MM.1S (cell line): Measurements from ENCODE around the gene FANCC.

Source experiments
- EZH2 ChIP-seq: fragments of 300-600 bp; sonication (generic); optimal IDR thresholded peaks from 2 replicates; pipeline ENCODE3; 2017; ENCODE audit warnings: low read depth, mild to moderate bottlenecking, antibody characterized with exemption, low read length, mixed read lengths
- TF ChIP-seq, protein P1 (sequence below): fragments of 300-600 bp; sonication (generic); IDR thresholded peaks from 2 replicates; pipeline ENCODE4 v1.5.1; 2016; ENCODE audit warnings: antibody characterized with exemption, low read length, mixed read lengths

DNA sequence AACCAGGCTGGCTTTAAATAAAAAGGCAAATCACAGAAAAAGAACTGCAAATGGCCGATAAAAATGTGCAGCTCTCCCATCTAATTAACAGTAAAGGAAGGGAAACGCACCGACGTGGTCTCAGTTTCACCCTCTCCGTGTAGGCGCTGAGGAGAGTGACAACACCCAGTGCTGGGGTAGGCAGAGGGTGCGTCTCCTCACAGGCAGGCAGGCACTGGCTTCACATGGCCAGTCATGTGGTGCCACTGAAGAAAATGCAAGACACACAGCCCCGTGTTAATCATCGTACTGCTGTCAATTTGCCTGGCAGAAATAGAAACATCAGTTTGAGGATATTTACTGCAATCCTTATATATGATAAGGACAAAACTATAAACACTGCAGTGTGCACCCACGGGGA lies 178.4 kb downstream of the FANCC start:
- TF ChIP-seq EZH2, result no peak
- TF ChIP-seq, protein P1, sequence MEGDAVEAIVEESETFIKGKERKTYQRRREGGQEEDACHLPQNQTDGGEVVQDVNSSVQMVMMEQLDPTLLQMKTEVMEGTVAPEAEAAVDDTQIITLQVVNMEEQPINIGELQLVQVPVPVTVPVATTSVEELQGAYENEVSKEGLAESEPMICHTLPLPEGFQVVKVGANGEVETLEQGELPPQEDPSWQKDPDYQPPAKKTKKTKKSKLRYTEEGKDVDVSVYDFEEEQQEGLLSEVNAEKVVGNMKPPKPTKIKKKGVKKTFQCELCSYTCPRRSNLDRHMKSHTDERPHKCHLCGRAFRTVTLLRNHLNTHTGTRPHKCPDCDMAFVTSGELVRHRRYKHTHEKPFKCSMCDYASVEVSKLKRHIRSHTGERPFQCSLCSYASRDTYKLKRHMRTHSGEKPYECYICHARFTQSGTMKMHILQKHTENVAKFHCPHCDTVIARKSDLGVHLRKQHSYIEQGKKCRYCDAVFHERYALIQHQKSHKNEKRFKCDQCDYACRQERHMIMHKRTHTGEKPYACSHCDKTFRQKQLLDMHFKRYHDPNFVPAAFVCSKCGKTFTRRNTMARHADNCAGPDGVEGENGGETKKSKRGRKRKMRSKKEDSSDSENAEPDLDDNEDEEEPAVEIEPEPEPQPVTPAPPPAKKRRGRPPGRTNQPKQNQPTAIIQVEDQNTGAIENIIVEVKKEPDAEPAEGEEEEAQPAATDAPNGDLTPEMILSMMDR, result no peak
